Urothelium cell line (cell line): ENCODE measurements around the gene SCYL1.

Source experiments
- DNase-seq: peaks from one replicate; pipeline ENCODE4 v3.0.0; 2011; ENCODE audit warnings: low spot score, mixed read lengths
- FAIRE-seq: peaks from 2 replicates; lab custom pipeline; 2011; peaks lifted over from hg19 to GRCh38; lab: Jason Lieb, UNC

Gene SCYL1

GRCh38 chr11:65578667-65579066, 53.8 kb downstream of the SCYL1 start:
- DNase-seq (no peak), FAIRE-seq (no peak)

GRCh38 chr11:65579291-65579690, 54.4 kb downstream of the SCYL1 start:
- FAIRE-seq: no peak
- no peak for DNase-seq

- no peak for FAIRE-seq
- DNase-seq: no peak
Measured at GRCh38 chr11:65580031-65580692, 55.3 kb downstream of the SCYL1 start.

- no peak for FAIRE-seq
- no peak for DNase-seq
Measured at GRCh38 chr11:65580756-65581155, 55.9 kb downstream of the SCYL1 start.

- FAIRE-seq (no peak), DNase-seq (no peak)
Measured at GRCh38 chr11:65581928-65582327, 57.0 kb downstream of the SCYL1 start.

GRCh38 chr11:65583589-65583988, 58.7 kb downstream of the SCYL1 start:
- no peak for DNase-seq
- FAIRE-seq: no peak

- peak; percentile 81 for FAIRE-seq
- DNase-seq: no peak
Measured at GRCh38 chr11:65584106-65584505, 59.2 kb downstream of the SCYL1 start.

- DNase-seq (no peak), FAIRE-seq (no peak)
Measured at GRCh38 chr11:65584723-65585171, 59.9 kb downstream of the SCYL1 start.

- no peak for DNase-seq
- FAIRE-seq: no peak
Measured at GRCh38 chr11:65585396-65586246, 60.7 kb downstream of the SCYL1 start.

- DNase-seq: no peak
- no peak for FAIRE-seq
Measured at GRCh38 chr11:65586247-65586630, 61.4 kb downstream of the SCYL1 start.

- FAIRE-seq: no peak
- DNase-seq: no peak
Measured at GRCh38 chr11:65586676-65587075, 61.8 kb downstream of the SCYL1 start.
